ENCODE results near the gene ALK. TPM values are rescaled to one million over a fixed set of nuclear protein-coding genes. Genes with fewer than 3 reads are reported as not detected.
"Not testable (repeated sequence)": the region's sequence is repeated elsewhere in the genome, so short reads cannot be mapped to it uniquely, and the experiment has no call there.

The ALK gene
- total RNA-seq, 1 donor from 2014 or later = 1.1 TPM

DNA sequence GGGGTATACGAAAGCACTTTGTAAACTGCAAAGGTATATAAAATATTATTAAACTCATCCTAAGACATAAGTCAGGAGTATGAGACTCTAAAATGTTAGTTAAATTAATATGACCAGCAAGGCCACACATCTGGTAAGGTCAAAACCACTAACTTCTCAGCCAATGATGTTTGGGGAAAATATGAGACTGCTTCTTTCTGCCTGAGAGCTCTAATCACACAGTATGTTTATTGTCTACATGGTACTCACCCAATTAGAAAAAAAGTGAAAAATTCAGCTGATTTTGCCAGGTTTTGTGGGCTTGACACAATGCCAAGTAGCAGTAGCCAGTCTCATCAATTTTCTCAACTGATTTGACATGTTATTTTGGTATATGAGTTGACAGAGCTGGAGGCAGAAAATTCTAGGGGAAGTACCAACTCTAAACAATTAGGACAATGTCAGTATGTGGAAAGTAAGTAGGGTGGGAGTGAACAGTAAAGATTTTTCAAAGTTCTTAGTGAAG lies 87.3 kb downstream of the ALK start:
- intact Hi-C loops (cut with DNase I) = no loop called here
- H3K27me3 ChIP-seq (ENCODE audit: low read depth) = no peaks in the 10 kb centered on the region
- TF ChIP-seq CTCF (IDR thresholded peaks at IDR 0.05) = no peak
- no peak for DNase-seq
- ATAC-seq = no peak
- H3K36me3 ChIP-seq = no peaks in the 10 kb centered on the region
- H3K27ac ChIP-seq = no peak overlapping the region
- H3K9me3 ChIP-seq = no peaks in the 10 kb centered on the region
- H3K4me1 ChIP-seq = no peaks in the 10 kb centered on the region
- H3K4me3 ChIP-seq = no peak overlapping the region

- H3K27ac ChIP-seq = no peak overlapping the region
- TF ChIP-seq CTCF (IDR thresholded peaks at IDR 0.05) = no peak
- intact Hi-C loops (cut with DNase I) = no loop called here
- no peak overlapping the region for H3K4me3 ChIP-seq
- no peak for ATAC-seq
- no peaks in the 10 kb centered on the region for H3K9me3 ChIP-seq
- H3K4me1 ChIP-seq = no peaks in the 10 kb centered on the region
- no peak for DNase-seq
- no peaks in the 10 kb centered on the region for H3K27me3 ChIP-seq (ENCODE audit: low read depth)
- no peaks in the 10 kb centered on the region for H3K36me3 ChIP-seq
Measured at GRCh38 chr2:29831560-29831959, 89.8 kb downstream of the ALK start.

DNA sequence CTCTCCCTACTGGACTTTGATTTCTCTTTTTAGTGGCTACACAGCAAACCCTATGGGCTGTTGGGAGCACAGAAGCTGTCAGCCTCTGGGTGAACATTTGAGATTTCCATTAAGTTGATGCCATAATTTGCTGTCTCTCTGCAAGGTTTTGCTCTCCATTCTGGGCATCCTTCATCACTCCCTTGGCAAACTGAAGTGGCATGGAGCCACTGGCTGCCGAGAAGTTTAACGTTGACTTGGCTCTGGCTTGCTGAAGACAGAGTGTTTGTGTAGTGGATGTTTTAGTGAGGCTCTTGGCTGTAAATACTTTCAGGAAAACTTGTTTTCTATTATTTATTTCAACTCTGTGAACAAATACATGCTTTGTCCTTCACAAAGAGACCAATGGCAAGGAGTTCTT lies 91.5 kb downstream of the ALK start:
- H3K27me3 ChIP-seq (ENCODE audit: low read depth) = no peaks in the 10 kb centered on the region
- ATAC-seq (no peak), DNase-seq (no peak)
- no peaks in the 10 kb centered on the region for H3K9me3 ChIP-seq
- no peaks in the 10 kb centered on the region for H3K36me3 ChIP-seq
- no peak for TF ChIP-seq CTCF (IDR thresholded peaks at IDR 0.05)
- no peak overlapping the region for H3K4me3 ChIP-seq
- no peaks in the 10 kb centered on the region for H3K4me1 ChIP-seq
- intact Hi-C loops (cut with DNase I) = no loop called here
- no peak overlapping the region for H3K27ac ChIP-seq

DNA sequence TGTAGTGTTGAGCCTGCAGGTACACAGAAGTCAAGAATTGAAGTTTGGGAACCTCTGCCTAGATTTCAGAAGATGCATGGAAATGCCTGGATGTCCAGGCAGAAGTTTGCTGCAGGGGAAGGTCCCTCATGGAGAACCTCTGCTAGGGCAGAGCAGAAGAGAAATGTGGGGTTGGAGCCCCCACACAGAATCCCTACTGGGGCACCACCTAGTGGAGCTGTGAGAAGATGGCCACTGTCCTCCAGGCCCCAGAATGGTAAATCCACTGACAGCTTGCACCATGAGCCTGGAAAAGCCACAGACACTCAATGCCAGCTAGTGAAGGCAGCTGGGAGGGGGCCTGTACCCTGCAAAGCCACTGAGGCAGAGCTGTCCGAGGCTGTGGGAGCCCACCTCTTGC lies 97.2 kb downstream of the ALK start:
- H3K27me3 ChIP-seq (ENCODE audit: low read depth); ATAC-seq; DNase-seq; H3K27ac ChIP-seq; H3K4me1 ChIP-seq; H3K4me3 ChIP-seq; intact Hi-C loops (cut with DNase I); H3K36me3 ChIP-seq; H3K9me3 ChIP-seq: not testable (repeated sequence)

- Histone ChIP-seq H3K36me3 (no peaks in the 10 kb centered on the region), H3K4me3 (no peak overlapping the region), H3K9me3 (no peaks in the 10 kb centered on the region), H3K27me3 (ENCODE audit: low read depth) (no peaks in the 10 kb centered on the region), H3K27ac (no peak overlapping the region), H3K4me1 (no peaks in the 10 kb centered on the region)
- no peak for TF ChIP-seq CTCF (IDR thresholded peaks at IDR 0.05)
- intact Hi-C loops (cut with DNase I) = no loop called here
- no peak for DNase-seq
- ATAC-seq = no peak
Measured at GRCh38 chr2:29821591-29821990, 99.8 kb downstream of the ALK start.

GRCh38 chr2:29819570-29819969 lies 101.8 kb downstream of the ALK start:
- H3K4me1 ChIP-seq = no peaks in the 10 kb centered on the region
- H3K36me3 ChIP-seq = no peaks in the 10 kb centered on the region
- TF ChIP-seq CTCF (IDR thresholded peaks at IDR 0.05) = no peak
- intact Hi-C loops (cut with DNase I) = no loop called here
- H3K9me3 ChIP-seq = no peaks in the 10 kb centered on the region
- DNase-seq = no peak
- H3K4me3 ChIP-seq = no peak overlapping the region
- no peak overlapping the region for H3K27ac ChIP-seq
- no peak for ATAC-seq
- no peaks in the 10 kb centered on the region for H3K27me3 ChIP-seq (ENCODE audit: low read depth)
